GM19372 (cell line): ENCODE data around the gene ACP4.

Source experiments
- ATAC-seq: cut with Tn5 transposase; IDR thresholded peaks from one replicate; pipeline ENCODE4 v1.9.1; 2021; ENCODE audit warnings: mild to moderate bottlenecking, low read depth, moderate library complexity; ENCODE audit not compliant: unreplicated experiment

Gene ACP4

DNA sequence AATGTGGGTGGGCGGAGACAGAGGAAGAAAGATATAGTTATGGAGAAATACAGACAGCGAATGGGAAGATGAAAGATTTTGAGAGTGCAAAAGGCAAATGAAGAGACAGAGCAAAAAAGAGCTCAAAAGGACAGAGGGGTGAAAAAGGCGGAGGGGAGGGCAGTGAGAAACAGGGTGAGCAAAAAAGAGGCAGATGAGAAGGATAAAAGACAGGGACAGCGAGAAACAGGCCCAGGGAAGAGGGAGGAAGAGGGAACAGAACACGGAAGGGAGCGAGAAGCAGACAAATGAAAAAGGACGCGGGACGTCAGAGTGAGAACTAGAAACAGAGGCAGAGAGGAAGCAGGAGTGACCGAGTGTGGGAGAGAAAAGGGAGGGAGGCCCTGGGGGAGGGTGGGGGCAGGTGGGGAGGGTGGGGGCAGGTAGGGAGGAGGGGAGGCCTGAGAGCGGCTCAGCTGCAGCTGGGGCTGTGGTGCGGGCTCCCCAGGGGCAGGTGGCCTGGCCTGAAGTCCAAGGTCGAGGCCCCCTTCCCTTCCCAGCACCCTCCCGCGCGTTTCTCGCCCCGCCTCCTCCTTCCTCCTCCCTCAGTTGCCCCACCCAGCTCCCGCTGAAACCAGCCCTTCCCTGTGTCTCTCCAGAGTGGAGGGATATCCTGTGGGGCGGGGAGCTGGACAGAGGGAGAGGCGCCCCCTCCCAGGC is 30.5 kb downstream of the ACP4 start:
- no peak for ATAC-seq

DNA sequence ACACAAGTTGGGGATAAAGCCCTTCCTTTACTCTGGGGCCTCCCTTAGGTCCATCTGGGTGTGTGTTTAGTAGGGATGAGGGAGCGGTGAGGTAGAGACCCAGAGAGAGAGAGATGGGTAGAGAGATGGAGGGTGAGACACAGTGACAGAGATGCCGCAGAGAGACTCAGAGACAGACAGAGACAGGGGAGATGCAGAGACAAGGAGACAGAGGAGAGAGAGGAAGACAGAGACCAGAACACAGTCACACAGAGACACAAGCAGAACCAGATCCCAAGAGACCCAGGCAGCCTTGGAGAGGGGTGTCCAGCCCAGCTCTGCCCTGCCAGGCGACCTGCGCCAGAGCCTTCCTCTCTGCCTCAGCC is 31.0 kb downstream of the ACP4 start:
- ATAC-seq: no peak

DNA sequence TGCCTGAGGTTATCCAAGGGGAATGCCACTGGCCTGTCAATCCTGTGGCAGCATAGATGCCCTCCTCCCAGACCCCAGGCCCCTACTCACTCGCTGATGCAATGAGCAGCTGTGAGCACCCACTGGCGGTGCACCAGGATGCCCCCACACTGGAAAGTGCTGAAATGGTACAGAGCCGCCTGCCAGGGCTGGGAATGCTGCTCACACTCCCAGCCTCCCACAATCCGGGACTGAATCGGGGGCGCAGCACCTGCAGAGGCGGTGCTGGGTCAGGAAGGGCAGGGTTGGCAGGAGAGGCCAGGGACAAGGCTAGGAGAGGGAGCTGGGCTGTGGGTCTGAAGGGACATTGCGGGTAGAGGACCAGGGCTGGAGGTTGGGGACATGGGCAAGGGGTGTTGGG is 31.4 kb downstream of the ACP4 start:
- no peak for ATAC-seq

DNA sequence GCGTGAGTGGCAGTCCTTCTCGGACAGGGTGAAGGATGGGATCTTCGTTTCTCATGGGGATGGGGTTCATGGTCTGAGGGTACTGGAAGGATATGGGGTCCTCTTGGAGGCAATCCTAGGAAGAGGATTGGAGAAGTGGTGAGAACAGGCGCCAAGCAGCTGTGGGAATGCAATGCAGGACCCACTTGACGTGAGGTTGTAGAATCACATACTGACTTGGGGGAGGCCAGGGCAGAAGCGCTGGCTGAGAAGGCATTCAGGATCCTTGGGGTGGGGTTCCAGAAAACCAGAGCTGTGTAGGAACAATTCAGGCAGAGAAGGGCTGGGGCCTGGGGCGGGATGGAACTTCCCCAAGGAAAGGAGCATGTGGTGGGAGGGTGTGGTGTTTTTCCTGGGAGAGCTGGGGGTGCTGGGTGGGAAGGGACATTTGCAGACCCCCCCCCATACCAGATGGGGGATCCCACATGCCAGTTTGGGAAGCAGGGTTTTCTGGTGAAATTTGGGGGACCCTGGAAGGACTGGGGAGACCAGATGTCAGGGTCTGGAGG is 32.5 kb downstream of the ACP4 start:
- no peak for ATAC-seq

DNA sequence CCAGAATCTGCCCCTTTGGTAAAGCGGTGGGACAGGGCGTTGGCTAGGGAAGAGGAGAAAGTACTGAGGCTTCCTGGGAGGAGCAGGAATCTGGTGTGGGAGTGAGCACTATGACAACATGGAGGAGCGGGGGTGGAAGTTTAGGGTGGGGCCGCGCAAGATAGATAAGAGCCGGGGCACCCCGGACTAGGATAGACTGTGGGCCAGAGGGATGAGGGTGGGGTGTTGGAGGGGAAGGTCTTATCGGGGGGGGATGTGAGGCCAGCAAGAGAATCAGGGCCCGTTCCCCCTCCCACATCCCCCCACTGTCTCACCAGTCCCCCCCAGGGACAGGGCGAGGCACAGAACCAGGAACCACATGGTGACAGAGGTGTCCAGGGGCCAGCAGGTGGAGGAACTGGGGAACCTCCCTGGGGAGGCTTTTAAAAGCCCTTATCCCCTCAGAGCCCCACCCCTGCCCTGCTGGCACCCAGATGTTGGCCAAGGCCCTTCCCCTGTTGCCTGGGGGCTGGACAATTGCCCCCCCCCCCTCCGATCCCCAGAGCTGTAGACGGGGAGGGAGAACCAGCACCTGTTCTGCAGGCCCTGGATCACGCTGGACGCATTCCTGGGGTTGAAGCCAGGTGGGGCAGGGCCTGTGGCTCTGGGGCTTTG is 33.3 kb downstream of the ACP4 start, which contains the start of gene KLK1:
TSS of gene KLK1 (minus strand) at position 399 of the 654 bp plus-strand sequence. CDS start at position 360, 39 bp downstream.
- ATAC-seq: no peak

DNA sequence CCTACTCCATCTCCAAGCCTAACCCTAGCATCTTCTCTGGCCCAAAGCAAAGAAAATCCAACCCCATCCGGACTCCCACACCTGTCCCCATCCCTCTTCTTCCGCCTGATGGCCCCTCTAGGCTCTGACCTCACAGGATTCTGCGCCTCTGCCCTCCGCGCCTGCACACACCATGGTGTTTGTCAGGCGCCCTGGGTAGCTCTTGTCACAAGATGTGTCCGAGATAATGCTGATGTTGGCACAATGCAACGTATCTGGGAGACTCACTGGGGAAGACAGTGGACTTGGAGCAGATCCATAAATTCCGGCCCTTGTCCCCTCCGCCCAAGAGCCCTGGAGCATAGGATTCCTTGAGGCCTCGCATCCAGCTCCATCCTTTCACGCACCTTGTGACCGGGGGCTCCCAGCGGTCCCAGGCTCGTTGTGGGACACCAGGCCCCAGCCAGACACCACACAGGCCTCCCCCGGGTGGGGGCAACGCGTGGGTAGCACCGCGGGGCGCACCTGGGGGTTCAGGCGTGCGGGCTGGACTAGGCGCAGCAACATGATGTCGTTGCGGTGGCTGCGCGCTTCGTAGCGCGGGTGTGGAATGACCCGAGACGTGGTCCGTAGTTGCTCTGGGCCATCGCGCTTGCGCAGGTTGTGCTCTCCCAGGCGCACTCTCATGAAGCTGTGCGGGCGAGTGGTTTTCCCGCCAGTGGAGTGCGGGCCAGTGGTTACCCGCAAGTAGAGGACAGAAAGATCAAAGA is 36.5 kb downstream of the ACP4 start:
- ATAC-seq: no peak

DNA sequence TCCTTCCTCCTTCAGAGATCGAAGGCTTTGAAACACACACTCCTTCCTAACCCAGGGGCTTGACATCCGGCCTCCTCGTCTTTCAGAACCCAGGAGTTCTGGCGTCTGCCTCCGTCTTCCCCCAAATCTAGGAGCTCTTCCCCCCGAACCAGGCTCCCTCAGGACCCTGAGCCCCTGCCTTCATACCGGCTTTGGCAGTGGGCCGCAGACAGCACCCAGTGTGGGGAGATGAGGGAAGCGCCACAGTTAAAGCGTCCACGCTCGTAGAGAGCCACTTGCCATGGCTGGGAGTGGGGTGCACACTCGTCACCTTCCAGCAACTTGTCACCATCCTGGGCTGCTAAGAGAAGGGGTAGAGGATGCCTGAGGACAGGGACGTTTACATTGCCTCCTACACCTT is 37.3 kb downstream of the ACP4 start:
- ATAC-seq: no peak

DNA sequence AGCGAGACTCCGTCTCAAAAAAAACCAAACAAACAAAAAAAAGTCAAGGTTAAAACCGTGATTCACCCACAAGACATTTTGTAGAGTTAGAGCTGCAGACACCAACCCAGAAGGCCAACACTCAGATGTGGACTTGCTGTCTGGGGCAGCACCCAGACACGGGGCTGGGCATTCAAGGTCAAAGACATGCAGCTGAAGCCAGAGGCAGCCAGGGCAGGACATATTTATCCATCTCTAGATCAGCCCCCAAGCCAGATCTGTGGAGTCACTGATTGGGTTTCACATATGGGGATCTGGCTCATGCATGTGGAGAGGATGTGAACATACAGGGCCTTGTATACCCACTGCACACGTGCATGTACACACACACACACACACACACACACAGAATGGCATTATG is 39.6 kb downstream of the ACP4 start:
- ATAC-seq: no peak

DNA sequence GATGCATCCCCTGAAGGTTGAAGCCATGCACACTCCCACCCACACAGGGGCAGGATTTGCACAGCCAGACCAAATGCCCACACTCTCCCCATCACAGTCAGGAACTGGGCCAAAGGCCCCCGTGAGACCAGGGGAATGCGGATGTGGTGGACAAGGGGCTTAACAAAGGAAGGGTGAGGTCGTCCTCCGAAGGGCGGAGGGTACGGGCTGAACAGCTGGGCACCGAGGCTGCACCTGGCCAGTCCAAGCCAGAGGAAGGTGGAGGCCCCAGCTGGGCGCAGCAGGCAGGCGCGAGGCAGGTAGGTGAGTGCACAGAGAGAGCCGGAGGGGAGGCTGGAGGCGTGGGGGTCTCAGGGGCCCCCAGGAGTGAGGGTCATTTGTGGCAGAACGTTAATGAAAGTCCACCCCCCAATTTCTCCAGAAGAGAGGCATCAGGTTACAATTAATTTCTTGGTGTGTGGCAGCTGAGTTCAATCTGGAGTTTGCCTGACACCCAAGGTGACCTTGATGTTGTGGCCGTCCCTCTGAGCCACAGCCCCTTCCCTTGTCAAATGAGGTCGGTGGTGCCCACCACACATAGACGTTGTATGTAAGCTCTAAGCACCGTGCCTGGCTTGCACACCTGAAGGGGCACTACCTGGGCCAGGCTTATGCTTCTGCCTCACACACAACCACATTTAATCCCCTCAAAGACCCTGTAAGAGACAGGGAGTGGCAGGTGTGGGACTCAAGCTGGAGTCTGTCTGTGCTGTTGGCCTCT is 40.2 kb downstream of the ACP4 start:
- ATAC-seq: no peak

DNA sequence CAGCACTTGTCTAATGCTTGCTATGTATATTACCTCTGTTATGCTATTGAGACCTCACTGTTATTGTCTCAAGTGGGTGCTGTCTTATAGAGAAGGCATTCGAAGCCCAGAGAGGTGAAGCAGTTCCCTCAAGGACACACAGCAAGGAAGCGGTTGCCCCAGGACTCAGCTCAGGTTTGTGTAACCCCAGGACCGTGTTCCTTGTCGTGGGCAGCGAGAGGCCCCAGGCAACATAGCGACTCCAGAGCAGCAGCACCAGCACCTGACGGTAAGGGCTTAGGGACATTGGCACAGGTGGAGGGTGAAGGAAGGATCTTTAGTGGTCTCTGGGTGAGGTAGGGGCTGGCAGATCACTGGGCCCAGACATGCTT is 40.8 kb downstream of the ACP4 start:
- no peak for ATAC-seq

DNA sequence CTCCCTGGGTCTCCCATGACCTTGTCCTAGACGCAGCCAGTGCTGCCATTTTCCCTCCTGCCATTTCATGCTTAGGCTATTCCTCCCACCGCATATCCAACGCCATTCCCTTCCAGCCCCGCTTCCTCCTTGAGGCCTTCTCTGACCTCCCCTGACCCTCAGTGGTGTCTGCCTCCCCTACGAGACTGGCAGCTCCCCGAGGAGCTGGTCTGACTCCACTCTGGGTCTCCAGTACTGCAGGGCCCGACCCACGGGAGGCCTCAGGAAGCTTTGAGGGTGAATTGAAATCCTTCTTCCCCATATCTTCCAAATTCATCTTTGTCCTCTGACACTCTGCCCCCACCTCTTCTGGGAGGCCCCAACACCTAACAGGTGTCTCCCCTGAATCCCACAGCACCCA is 42.5 kb downstream of the ACP4 start:
- ATAC-seq: no peak

DNA sequence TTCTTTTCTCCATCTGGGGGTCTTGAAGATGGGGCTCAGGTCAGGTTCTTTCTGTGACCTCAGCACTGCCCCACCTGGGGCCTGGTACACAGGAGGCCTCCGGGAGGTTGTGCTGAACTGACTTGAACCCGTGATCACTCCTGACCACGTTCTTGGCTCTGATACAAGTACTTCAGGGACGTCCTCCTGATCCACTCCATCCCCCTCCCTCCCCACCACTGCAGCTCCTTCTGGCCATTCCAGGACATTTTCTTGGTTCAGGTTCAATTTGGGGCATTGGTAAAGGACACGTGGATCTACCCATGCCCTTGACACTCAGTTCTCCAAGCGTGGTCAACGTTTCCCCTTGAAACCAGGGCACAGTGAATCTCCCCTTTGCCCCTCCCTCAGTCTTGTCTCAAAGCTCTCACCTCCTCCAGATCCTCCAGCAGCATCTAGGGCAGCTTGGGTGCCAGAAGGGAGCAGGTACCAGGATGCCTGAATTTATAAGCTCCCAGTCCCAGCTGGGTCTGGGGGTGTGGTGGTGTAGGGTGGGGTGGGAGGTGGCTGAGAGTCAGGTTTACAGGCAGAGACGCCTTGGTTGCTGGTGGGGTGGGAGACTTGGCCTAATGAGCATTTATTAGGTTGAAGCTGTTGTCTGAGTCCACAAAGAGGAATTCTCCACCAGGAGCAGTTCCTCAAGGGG is 43.0 kb downstream of the ACP4 start, which contains the start of gene KLK15:
TSS of gene KLK15 (minus strand) at position 458 of the 685 bp plus-strand sequence. CDS start 2,082 bp downstream, outside the sequence.
- no peak for ATAC-seq

DNA sequence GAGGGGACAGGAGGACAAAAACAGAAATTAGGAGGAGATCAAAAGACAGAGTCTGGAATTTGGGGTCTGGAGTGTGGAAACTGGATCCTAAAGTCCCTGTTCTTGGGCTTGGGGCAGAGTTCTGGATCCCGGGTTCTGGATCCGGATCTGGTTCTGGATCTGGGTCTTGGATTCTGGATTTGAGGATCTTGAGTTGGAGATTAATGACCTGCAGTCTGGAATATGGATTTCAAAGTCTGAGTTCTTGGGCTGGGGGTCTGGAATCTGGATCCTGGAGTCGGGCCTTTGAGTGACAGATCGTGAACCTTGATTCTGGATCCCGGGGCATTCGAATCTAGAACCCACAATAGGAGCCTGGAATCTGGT is 43.6 kb downstream of the ACP4 start:
- ATAC-seq: no peak

DNA sequence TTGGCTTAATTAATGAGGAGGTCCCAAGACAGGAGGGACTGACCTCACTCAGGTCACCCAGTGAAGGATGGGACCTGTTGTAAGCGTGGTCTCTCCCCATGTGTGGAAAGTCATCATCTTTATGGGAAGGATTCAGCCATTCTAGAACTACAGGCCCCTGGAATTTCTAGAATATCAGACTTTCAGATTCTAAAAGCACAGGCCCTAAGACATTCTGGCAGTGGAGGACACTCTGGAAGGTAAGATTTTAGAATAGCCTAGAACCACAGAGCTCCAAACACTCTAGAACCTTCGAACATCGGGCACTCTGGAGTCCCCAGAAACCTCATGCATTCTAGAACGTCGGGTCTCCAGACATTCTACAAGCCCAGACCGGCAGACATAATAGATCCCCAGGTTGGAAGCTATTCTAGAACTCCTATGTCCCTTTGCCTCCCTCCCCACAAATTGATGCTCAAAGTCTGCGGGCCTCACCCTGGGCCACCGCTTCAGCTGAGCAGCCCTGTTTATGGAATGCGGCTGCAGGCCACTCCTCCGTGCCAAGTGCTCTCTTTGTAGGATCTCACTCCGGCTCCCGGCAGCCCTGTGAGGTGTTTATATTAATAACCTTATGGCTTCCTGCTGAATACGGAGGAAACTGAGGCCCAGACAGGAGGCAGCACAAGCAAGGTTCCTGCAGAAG is 45.0 kb downstream of the ACP4 start:
- ATAC-seq: no peak

DNA sequence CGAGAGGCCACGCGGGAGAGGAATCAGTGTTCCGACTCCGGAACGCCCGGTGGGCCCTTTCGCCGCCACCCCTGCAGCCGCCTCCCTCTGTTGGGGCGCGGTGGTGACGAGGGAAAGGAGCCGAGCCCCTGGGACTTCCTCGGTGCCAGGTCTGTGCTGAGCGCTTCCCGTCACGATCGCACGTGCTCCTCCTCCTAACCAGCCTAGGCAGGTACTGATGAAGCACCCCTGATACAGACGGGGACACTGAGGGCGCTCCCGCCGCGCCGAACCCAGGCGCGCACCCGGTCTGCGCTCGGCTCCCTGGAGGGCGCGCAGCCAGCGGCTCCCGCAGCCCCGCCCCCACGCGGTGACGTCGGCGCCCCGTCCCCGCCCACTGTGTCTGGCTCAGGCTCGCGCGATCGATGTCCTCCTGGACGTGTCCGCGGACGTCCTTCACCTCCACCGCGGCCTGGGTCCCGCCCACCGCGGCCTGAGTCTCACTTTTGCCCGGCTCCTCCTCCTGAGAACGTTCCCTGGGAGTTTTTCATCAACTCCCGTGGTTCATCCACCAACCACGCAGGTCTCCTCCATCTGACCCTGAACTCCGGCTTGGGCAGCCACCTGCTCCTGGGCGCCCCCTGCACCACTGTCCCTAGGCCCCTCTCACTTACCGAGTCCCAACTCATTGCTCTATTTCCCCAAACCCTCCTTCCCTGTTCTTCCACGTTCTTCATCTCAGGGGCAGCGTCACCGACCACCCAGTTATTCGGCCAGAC is 45.7 kb downstream of the ACP4 start:
- ATAC-seq: peak; percentile 84

DNA sequence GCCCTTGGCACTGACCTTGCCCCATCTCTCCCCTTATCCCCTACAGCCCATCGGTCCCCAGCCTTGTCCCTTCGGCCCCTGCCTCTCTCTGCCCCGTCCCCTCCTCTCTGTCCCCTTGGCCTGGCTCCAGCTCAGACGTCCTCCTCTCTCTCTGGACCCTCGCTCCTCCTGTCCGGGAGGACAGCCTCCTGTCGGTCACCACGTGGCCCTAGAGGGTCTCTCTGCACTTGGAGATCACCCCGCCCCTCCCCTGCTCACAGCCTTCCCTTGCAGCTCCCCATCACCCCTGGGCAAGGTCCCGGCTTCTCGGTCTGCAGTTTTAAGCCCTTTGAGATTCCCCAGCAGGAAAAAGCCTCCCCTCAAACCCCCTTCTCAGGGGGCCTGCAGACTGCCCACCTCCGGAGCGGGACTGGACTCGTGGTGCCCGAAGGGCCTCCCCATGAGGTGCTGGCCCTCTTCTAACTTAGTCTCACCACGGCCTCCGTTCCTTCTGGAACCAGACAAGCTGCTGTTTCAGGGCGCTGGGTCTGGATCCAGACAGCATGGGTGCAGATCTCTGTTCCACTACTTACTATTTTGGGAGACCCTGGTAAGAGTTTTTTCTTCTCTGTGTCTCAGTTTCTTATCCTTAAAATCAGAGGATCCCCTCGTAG is 46.5 kb downstream of the ACP4 start:
- no peak for ATAC-seq

DNA sequence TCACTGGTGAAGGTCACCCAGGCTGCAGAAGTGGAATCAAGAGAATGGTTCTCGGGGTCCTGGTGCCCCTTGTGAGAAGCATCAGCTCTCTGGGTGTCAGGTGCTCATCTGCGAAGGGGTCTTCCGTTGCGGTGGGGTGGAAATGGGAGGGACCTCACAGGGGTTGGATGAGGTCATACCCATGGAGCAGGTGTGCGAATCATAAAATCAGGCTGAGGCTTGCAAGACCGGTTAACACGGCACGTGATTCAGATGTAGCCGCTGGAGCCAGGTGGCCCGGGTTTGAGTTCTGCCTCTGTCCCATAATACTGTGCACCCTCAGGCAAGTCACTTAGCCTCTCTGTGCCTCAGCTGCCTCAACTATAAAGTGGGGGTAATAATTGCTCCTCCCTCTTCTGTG is 47.1 kb downstream of the ACP4 start:
- ATAC-seq: no peak

DNA sequence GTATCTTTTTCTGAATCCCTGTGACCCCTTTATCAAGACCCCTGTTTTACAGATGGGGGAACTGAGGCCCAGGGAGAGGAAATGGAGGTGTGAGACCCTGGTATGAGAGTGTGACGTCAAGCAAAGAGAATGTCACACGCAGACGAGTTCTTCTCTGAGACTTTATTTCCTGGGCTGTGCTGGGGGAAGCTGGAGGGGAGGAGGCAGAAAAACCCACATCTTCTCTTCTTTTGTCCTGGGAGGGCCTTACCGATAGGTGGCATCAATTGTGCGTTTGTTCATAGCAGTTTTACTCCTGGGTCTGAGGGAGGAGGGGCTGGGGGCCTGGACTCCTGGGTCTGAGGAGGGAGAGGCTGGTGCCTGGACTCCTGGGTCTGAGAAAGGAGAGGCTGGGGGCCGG is 48.0 kb downstream of the ACP4 start:
- ATAC-seq: no peak
